HG03196 (cell line): Measurements from ENCODE around the gene XPO6.

Source experiments
- ATAC-seq: cut with Tn5 transposase; IDR thresholded peaks from one replicate; pipeline ENCODE4 v1.9.1; 2021; ENCODE audit not compliant: unreplicated experiment

XPO6 gene

DNA sequence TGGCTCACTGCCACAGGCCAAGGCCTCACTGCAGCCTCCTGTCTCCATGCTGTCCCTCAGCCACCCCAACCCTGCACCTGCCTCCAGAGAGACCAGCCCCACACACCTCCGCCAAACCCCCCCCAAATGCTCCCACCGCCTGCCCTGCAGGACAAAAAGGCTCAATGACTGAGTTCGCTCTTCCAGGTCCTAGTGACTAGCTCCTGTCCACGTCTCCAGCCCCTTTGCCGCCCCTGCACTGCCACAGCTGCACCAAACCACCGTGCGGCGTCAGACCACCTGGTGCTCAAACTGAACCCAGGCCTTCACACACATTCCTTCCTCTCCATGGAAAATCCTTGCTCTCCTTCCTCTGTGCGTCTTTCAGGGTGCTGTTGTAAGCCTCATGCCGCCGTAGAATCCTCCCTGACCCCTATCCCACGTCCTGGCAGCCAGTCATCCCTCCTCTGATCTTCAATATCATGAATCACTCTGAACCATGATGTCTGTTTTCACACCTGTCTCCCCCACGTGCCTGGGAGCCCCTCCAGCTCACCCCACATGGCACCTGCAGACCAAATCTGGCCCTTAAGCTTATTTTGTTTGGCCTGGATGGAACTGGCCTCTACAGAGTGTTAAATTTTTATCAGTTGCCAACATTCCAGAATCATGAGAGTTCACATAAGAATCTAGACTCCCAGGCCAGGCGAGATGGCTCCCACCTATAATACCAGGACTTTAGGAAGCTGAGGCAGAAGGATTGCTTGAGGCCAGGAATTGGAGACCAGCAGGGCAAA is 144.0 kb downstream of the XPO6 start:
- no peak for ATAC-seq

DNA sequence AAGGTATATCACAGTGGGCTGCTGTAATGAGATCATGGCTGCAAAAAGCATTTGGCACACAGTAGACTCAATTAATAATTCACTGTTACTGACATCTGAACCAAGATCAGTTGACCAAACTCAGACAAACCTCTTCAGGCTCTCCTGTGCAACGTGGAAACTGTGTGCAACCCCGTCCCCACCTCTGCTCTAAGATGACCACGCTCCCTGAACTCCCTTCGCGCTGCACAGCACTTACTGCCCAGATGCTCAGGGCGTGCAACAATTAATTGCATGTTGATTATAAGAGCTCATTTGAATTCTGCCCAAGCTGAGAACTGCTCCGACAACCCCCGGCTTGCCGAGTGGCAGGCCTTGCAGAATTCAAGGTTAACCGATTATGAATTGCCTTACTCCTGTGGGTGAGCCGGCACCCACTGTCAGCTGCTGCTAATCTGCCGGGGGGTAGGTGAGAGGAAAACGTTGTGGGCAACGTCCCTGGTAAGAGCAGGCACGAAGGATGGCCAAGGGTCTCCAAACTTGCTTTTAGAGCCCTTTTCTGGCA is 147.0 kb downstream of the XPO6 start:
- no peak for ATAC-seq

DNA sequence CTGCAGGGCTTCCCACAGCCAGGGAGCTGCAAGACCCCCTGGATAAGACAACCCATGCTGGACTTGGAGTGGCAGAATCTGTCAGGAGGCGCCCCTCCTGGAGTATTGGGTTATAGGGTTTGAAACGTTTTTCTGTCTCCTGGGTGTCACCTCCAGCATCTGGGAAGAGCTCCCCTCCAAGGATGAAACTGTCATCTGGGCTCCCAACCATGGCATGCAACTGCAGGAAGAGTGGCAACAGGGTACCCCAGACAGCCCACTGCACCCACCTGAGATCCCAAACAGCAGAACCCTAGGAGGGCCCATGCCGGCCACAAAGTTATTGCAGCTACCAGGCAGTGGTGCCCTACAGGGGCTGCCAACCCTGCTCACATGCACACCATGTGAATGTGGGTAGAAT is 147.6 kb downstream of the XPO6 start:
- no peak for ATAC-seq

DNA sequence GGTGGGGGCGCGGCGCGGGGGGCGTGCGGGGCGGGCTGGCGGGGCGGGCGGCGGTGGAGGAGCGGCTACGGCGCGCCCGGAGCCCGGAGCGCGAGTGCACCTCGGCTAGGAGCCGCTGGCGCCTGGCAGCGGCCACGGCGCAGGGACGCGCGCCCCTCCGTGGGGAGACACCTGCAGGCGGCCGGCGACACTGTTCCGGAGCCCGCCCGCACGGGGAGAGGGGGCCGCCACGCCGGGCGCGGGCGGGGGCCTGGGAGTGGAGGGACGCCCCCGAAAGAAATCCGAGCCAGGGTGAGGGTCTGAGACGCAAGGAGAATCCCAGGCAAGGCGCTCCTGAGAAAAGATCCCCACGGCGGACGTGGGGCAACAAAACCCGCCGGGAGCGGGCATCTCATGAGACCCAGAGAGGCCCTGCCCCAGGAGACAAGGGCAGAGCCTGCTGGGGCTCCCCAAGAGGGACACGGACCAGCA is 148.1 kb downstream of the XPO6 start, which contains the start of gene GSG1L:
Gene GSG1L (minus strand): TSS at position 124 of the 471 bp plus-strand sequence. CDS start 290 bp downstream, outside the sequence.
- ATAC-seq = no peak

DNA sequence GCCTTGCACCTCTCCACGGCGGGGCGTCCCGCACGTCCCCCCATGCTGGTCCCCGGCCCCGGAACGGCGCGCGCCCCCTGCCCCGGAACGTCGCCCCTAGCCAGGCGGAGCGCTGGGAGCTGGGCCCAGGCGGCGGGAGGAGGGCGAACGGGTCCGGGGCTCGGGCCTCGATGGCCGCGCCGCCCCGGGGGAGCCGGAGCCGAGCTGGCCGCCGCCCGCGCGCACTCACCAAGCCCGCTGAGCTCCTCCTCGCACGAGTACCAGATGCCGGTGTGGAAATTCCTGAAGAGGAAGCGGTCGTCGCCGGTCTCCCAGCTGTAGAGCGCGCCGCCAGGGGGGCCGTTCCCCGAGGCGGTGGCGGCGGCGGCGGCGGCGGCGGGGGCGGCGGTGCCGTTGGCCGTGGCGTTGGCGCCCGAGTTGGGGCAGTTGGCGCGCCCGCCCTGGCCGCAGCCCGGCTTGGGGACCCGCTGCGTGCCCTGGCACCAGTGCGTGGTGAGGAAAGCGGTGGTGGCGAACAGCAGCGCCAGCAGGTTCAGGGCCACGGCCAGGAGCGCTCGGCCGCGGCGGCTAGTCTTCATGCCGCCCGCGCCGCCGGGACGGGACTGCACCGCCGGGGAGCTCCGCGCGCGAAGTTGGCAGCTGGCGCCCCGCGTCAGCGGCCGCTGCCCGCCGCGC is 148.8 kb downstream of the XPO6 start:
- no peak for ATAC-seq

DNA sequence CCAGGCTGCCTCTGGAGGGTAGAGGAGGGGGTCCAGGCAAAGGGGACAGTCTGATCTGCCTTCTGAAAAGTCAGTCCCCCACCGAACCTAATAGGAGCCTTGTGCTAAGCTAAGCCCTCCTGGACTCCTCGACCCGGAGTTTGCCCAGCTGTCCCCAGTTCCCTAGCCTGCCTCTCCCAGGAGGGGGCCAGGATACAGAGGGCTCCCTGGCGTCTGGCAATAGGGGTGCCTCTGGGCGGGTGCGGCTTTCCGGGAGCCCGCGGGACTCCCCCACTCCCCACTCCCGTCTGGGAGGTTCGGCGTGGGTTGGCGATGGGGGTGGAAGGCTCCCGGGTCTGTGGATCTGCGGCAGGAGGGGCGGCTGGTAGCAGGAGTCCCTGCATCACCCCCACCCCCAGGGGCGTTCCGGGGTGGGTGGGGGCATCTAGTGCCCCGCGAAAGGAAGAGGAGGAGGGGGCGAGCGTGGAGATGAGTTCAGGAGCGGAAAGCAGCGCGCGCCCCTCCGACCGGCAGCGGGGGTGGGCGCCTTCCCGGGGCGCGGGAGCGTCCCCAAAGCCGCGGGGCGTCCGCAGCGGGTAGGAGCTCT is 149.4 kb downstream of the XPO6 start:
- ATAC-seq = no peak

DNA sequence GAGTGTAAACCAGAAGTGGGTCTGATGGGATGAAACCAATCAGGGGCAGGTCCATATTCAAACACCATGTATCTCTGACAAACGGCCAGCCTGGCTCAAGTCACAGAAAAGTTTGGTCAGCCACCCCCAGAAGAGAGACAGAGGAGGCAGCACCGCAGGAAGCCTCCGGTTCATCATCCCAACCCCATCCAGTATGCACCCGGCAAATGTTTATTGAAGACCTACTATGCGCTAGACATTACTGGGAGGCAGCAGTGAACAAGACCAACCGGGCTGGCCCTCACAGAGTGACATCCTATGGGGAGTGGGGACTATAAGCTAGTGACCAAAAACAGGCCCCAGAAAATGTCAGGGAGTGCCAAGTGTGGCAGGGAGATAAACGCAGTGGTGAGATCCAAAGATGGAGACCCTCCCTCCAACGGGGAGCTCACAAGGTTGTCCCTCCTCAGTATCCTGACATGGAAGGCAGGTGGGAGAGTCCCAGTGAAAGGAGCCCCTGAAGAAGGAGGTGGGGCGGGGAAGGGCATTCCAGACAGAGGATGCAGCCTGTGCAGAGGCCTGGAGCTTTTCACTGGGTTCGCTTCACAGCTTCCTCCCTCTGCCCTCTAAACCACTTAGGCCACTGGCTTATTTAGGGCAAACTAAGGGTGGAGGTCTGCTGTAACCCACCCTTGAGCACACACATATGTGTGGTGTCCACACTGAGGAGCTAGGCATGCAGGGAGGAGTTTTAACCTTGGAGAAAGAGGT is 150.2 kb downstream of the XPO6 start:
- no peak for ATAC-seq

DNA sequence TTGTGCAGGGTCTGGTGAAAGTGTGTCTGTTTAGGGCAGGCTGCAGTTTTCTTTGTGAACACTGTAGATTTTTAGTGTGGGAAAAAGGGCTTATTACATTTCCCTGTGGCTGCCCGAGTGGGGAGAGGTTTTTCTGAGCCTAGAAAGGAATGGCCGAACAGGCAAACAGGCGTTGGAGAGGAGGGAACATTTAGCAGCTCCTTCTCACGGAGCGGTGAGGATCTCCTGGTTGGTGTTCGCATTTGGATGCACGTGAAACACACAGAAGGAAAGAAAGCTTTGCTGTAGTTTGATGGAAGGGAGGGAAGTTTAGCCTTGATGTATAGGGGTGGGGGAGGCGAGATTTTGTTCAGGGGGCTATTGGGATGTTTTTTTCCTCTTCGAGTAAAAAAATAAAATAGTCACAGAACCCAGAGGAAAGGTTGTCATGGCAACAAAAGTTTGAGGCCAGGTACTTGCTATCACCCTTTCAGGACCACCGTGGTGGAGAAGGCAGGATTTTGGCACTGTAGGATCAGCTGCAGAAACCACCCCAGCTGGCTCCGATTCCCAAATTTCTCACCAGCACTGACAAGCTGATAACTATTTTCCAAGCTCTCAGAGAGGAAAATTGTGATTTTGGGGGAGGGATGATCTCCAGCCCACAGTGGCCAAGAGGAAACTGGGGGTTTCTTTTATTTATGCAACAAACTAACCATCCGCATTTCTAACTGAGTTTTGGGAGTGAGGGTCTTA is 151.8 kb downstream of the XPO6 start:
- ATAC-seq = no peak

DNA sequence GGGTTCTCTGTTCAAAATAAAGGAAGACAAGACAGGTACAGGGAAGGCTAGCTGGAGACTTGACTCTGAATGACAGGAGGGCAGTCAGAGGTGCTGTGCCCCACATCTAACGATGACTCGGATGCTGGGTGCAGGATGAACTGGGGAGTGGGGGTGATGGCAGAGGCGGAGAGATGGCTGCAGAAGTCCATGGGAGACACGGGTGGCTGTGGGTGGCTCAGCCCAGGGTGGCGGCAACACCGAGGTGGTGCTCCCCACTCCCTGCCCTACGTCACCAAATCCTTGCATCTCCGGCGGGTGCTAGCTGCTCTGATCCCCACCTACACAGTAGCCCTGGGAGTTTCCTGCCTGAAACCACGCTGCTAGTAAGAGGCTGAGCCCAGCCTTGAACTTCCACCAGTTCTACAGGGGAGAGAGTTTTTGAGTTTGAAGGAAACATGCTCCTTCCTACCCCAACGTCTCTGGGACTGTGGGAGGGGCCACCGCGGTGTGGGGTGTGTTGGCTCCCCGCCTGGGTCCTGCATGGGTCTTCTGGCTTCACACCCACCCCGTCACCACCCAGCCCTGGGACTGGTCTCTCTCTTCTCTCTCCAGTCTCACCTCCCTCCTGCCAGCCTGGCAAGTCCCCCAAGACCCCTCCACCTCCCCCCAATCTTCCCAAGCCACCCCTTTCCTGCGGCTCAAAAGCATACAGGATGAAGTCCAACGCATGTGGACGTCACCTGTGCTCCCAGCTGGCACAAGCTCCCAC is 152.8 kb downstream of the XPO6 start:
- ATAC-seq = no peak

DNA sequence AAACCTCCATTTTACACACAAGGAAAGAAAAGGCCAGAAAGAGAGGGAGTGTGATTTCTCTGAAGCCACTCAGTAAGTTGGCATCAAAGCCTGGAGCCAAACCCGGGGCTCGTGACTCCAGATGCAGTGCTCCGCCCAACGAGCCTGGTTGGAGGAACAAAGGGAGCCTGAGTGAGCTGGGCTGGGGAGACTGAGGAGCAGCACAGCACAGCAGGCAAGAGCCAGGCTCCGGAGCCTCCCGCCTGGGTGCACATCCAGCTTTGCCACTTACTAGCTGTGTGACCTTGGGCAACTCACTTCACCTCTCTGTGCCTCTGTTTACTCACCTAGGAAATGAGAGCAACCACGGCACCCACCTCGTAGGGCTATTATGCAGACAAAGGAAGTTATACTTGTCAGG is 153.8 kb downstream of the XPO6 start:
- ATAC-seq = no peak

DNA sequence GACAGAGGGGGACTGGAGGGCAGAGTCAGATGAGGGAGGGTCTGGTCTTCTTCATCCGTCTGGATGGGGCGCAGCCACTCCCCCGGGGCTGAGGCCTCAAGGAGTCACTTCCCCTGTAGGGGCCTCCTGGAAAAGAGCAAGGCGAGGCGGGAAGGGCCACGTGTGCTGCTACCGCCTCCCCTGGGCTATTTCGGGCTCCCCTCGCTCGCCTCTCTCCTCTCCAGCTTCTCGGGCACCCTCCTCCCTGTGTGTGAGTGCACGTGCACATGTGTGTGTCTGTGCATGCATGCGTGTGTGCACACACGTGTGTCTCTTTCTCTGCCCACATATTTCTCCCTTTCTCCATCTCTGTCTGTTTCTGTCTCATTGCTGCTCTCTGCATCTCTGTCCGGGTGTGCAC is 158.3 kb downstream of the XPO6 start:
- ATAC-seq = no peak

DNA sequence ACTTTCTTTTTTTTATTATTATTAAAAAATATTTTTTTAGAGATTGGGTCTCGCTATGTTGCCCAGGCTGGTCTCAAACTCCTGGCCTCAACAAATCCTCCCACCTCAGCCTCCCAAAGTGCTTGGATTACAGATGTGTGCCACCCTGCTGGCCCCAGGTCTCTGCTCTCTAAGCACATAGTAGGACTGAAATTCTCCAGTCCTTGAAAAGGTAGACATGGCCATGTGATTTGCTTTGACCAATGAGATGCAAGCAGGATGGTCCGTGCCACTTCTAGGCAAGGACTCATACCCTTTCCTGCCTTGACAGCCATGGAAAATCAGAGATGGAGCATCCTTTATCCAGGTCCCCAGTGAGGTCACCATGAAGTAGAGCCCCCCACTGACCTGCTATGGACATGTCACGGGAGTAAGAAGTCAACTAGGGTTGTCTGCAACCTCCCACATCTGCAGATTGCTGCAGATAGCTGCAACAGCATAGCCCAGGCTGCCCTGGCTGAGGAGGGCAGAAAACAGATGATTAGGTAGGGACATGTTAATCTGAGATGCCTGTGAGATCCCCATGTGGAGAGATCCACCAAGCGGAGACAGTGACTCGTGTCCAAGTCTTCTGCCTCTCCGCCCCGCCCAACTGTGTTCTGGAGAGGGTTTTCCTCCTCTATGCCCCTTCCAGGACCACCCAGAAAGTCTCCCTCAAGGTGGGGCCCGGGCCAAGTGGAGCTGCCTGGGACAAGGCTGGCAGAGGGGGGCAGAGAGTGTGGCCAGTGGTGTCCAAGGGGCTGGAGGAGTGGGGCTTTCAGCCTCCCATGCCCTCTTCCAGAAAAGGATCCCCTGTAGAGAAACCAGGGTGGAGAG is 159.3 kb downstream of the XPO6 start:
- no peak for ATAC-seq

DNA sequence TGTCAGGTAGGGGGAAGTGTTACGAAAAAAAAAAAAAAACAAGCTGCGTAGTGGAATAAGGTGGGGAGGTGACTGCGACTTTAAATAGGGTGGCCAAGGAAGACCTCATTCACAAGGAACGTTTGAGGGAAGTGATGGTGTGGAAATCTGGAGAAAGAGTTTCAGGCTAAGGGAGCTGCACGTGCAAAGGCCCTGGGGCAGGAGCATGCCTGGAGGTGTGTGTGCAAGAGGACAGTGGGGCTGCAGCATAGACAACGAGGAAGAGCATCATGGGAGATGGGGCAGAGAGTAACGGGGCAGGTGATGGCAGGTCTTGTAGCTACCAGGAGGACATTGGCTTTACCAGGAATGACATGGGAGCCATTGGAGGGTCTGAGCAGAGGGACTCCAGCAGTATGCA is 160.3 kb downstream of the XPO6 start:
- ATAC-seq = no peak
